ENCODE measurements around the gene AGAP5.

AGAP5 gene

GRCh38 chr10:73653701-73654100 is 44.2 kb downstream of the AGAP5 start:
- DNase-seq (ENCODE audit: low read depth) = no peak

DNA sequence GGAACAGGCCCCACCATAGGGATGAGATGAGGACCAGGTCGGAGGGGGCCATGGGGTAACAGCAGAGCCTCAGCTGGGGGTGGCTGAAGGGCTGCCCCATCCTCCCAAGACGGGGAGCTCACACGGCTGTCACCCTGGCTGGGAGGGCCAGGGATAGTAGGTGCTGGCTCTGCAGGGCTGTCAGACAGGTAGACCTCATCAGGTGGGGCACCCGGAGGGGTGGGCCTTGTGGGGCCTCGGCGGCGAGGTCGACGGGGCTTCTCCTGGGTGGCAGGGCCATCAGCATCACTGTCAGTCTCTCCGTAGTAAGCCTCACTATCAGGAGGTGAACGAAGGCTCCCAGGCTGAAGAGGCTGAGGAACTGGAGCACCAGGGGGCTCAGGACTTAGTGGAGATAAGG is 44.7 kb downstream of the AGAP5 start:
- no peak for DNase-seq (ENCODE audit: low read depth)

- no peak for DNase-seq (ENCODE audit: low read depth)
Measured at GRCh38 chr10:73650537-73651331, 47.2 kb downstream of the AGAP5 start.

DNA sequence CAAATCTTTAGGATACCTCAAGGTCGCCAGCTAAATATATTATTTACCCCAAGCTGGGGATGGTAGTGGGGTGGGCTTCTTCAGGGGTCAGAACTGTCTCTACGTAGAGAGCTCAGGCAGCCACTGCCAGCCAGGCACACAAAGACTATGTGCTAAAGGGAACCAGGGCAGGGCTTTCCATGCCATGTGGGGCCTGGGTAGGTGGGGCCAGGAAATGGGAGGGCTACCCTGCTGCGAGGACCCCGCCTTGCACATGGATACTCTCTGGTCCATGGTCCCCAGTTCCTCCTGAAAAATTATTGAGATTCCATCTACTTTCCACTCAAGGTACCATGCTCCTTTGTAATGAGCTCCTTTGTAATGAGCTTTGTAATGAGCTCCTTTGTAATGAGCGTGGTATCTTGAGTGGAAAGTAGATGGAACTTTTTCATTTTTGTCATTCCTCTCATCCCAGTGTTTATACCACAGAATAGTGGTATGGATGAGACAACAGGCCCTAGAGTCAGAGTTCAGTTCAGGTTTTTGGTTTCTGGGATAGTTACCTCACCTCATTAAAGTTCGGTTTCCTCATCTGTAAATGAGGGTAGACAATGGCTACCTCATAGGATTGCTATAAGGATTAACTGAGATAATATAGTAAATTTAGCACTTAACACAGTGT is 47.9 kb downstream of the AGAP5 start:
- no peak for DNase-seq (ENCODE audit: low read depth)

DNA sequence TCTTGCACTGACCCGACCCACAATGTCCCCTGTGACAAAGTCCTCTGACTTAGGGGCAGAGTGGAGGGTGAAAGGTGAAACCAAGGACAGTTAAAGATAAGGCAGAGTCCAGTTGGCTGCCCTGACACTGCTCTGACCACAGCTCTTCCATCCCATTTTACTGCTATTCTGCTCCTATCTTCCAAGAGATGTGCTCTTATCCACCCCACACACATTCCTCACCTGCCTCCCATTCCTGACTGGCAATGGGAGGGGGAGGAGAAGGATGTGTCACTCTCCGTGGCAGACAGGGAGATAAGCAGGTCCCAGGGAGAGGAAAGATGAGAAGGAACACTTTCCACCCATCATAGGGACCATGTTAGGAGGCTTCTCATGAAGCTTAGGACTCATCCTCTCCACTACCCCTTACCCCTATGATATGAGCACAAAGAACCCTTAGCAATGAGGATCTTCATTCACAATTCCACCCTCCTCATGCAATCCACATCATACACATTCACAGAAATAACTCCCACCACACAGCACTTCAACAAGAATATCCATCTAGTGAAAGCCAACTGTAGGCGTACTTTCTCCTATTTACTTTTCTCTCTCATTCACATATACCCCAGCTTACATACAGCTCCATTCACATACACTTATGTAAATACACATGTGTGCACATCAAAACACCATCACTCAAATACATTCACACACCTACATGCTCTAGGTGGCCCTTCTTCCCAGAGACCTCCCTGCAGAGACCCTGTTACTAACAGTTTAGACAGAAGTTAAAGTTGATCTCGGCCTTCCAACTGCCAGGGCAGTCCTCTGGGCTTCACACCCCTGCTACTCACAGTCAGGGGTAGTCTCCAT is 48.7 kb downstream of the AGAP5 start:
- DNase-seq (ENCODE audit: low read depth) = no peak

DNA sequence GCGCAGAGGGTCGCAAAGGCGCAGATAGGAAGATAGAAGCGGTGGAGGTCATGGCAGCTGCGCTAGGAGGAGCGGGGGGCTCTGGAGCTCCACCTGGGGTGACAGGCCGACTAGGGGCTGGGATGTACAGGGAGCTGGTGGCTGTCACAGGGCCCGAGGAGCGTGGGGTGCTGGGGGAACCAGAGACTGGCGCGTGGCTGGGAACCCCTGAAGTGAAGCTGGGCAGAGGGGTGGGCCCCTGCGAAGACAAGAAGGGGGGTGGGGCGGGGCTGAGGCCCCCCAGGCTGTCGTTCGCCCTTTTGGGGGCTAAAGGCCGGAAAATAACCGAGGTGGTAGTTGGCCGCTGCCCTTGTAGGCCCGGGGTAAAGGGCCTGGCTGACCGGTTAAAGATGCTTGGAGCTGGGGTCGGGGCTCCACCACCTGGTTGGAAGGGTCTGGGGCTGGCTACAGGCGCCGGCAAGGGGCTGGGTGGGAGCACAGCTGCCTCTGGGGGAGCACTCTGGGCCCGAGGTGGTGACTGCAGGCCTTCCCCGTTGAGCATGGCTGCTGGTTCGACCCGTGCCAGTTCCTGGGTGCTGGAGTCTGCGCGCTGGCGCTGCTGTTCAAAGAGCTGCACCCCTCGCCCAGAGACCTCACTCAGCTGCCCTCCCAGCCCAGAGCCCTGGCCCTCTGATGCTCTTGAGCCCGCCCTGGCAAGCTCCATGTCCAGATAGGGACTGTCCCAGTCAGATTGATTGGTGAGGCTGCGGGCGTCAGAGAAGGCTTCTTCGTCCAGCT is 49.8 kb downstream of the AGAP5 start:
- DNase-seq (ENCODE audit: low read depth) = no peak

- DNase-seq (ENCODE audit: low read depth) = no peak
Measured at GRCh38 chr10:73647211-73647874, 50.6 kb downstream of the AGAP5 start.

GRCh38 chr10:73646598-73647041 is 51.3 kb downstream of the AGAP5 start:
- DNase-seq (ENCODE audit: low read depth) = no peak

- DNase-seq (ENCODE audit: low read depth) = no peak
Measured at GRCh38 chr10:73645251-73645650, 52.7 kb downstream of the AGAP5 start.

GRCh38 chr10:73644767-73645166 is 53.1 kb downstream of the AGAP5 start:
- no peak for DNase-seq (ENCODE audit: low read depth)

DNA sequence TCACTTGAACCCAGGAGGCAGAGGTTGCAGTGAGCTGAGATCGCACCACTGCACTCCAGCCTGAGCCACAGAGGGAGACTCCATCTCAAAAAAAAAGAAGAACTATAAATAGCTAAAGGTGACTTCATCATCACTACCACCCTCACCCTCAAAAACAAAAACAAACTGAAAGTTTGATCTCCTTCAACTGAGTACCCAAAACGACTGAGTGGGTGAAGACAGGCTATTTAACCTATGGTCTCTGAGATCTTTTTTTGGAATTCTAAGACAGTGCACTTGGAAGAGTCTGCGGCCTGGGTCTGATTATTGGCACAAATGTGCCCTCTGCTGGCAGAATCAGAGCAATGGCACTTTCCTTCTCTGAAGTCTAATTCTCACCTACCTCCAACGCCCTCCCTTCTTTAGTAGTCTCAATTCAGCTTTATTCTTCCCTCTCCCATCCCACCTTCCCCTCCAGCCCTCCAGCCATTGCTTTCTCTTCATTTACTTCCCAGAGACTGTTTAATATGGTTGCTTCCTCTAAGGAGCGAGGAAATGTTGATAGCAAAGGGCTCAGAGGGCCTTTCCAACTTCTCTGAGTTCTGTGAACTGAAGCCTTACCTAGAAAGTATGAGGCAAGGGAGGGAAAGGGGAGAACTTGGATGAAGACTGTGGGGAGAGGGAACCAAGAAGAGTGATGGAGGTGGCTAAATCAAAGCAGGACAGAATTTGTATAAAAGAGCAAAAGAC is 53.7 kb downstream of the AGAP5 start:
- DNase-seq (ENCODE audit: low read depth) = peak; percentile 10

- DNase-seq (ENCODE audit: low read depth) = no peak
Measured at GRCh38 chr10:73643362-73643761, 54.5 kb downstream of the AGAP5 start.

DNA sequence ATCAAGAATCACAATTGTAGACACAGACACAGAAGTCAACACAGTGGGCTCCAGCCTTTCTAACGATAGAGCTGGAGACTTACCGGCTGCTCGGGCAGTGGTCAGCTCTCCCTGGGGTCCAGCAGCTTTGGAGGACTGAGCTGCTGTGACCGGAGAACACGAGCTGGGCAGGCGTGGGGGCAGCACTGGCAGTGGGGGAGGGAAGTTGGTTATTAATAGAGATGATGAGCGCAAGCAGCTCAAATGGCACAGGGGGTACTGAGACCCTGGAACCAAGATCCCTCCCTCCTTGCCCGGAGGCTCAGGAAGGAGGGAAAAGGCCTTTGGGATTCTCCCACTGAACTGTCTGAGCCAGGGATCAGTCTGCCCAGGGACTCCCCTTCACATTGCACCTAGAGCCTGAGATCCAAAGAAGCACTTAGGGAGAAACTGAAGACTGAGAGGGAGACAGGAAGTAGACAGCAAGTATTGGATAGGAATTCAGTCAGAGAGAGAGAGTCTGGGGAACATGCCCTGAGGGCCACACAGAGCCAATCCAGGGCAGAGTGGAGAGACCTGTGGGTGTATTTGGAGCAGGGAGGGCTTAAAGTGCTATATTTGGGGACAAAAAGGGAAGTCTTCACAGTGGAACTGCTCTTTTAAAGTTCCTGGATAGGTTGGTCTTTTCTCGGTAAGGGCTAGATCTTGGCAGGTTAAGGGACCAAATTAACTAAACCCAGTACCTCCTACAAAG is 56.4 kb downstream of the AGAP5 start, which contains the start of gene MYOZ1:
MYOZ1 (minus strand) TSS at position 147 of the 733 bp plus-strand sequence. CDS start 1,457 bp downstream, outside the sequence.
- no peak for DNase-seq (ENCODE audit: low read depth)

DNA sequence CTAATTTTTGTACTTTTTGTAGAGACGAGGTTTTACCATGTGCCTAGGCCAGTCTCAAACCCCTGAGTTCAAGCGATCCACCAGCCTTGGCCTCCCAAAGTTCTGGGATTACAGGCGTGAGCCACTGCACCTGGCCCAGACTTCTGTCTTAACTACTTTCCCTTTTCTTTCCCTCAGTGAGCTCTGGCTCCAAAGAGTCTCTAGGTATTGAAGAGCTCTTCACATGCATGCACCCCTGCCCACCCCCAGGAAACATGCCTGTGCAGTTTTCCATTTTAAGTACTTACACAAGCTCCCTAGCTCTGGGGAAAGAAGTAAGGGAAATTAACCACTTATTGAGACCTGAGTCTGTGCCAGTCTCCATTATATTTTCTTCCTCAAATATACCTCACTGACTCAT is 58.6 kb downstream of the AGAP5 start:
- DNase-seq (ENCODE audit: low read depth) = no peak

DNA sequence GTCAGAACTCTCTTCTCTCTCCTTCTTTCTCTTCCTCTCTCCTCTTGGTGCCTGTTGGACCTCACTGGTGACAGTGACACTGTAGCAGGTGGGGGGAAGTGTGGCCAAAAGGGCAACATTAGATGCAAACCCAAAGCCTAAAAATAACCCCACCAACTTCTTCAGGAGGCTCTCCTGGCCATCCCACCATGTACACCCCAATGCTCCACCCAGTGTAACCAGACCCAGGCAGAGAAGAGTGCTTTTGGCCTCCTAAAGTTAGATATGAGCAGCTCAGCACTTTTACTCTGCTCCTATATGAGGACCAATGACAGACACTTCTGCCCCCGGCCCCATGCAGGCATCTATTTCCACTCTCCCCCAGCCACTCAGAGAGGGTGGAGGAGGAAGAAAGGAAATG is 62.1 kb downstream of the AGAP5 start:
- no peak for DNase-seq (ENCODE audit: low read depth)

GRCh38 chr10:73634421-73634820 is 63.5 kb downstream of the AGAP5 start:
- DNase-seq (ENCODE audit: low read depth) = no peak

- no peak for DNase-seq (ENCODE audit: low read depth)
Measured at GRCh38 chr10:73629165-73629564, 68.7 kb downstream of the AGAP5 start.

DNA sequence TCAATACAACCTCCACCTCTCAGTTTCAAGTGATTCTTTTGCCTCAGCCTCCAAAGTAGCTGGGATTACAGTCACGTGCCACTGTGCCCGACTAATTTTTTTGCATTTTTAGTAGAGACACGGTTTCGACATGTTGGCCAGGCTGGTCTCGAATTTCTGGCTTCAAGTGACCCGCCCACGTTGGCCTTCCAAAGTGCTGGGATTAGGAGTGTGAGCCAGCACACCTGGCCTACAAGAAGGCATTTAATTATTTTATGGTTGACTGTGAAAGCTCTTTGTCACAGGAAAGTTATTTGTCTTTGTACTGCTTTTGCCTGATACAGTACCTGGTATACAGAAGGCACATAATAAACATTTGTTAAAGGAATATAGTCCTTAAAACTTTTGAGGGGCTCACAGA is 69.5 kb downstream of the AGAP5 start:
- no peak for DNase-seq (ENCODE audit: low read depth)

GRCh38 chr10:73627300-73627699 is 70.6 kb downstream of the AGAP5 start:
- DNase-seq (ENCODE audit: low read depth) = no peak
